Muscle of back (tissue), 11 donors: ENCODE data around the gene BET1L. TPM values are rescaled to one million over a fixed set of nuclear protein-coding genes. Genes with fewer than 3 reads are reported as not detected.
A peak's percentile ranks its signal among the peaks of the same experiment; 100 is the strongest.

Experiments
- DNase-seq, 3 donors: peaks; one replicate each; pipeline versions ENCODE4 v3.0.0 to v3.0.0-alpha.2; 2013
- polyA plus RNA-seq, 10 donors: library from polyadenylated mRNA; unstranded; fragments of 120-200 nt; gene quantifications; one replicate each; pipeline ENCODE4 v1.2.1, GENCODE V29; 2013; ENCODE audit not compliant: insufficient read length in 10 of 10

The BET1L gene
- polyA plus RNA-seq, 10 donors = 27.5 to 42.2 (median 34.8) TPM

DNA sequence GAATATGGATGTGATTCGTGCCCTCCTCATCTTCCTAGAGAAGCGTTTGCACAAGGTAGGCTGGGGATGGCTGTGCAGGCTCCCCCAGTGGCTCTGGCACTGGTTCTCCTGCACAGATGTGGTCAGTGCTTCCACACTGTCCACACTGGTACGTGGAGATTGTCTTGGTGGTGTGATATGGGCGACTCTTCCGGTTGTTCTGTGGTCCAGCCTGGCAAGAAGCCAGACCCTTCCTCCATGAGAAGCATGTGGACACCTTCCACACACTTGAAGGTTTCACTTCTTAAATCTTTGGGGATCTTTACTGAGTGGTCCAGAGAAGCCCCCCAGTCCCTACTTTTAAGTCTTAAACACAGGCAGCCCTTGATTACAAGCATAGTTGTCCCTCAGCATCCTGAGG is 4.1 kb upstream of the BET1L start:
- no peak for DNase-seq

DNA sequence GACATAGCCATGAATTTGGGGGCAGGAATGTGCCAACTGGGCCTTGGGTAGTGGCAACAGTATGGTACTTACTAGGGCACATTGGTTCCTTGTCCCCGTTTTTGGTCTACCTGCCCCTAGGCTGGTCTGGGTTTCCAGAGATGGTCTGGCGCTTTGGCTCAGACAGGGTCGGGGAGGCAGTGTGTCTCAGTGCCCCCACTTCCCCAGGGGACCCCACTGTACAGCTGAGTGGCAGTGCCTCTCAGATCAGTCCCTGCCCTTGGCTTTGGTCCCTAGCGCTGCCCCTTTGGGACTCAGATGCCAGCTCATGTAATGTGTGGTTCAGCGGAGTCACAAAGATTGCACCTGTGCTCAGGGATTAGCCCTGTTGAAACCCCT is 3.6 kb upstream of the BET1L start:
- no peak for DNase-seq

DNA sequence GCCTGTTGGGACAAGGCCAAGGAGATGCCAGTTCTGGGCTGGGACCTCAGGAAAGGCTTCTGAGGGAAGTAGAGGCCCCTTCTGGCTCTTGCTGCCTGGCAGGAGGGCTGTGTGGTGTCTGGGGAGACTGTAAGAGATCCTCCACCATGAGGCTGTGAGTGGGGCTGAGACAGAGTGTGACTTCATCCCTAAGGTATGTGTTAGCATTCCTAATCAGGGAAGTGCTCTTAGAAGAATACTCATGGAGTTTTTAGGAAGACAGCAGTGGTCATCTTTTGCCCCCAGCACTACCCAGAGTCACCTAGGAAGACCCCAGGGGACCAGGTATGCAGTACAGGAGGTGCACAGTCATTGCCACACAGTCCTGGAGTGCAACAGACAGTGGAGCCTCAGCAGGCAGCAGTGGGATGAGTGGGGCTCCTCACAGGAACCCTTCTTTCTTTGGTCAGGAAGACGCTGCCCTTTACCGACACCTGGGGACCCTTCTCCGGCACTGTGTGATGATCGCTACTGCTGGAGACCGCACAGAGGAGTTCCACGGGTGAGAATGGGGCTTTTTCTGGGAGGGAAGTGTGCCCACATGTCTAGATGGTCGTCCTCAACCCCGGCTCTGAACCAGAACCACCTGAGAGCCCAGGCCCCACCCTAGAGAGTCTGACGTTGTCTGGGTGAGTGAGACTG is 3.1 kb upstream of the BET1L start:
- peak in 2 of 3 donors; percentile 4 to 43 for DNase-seq

DNA sequence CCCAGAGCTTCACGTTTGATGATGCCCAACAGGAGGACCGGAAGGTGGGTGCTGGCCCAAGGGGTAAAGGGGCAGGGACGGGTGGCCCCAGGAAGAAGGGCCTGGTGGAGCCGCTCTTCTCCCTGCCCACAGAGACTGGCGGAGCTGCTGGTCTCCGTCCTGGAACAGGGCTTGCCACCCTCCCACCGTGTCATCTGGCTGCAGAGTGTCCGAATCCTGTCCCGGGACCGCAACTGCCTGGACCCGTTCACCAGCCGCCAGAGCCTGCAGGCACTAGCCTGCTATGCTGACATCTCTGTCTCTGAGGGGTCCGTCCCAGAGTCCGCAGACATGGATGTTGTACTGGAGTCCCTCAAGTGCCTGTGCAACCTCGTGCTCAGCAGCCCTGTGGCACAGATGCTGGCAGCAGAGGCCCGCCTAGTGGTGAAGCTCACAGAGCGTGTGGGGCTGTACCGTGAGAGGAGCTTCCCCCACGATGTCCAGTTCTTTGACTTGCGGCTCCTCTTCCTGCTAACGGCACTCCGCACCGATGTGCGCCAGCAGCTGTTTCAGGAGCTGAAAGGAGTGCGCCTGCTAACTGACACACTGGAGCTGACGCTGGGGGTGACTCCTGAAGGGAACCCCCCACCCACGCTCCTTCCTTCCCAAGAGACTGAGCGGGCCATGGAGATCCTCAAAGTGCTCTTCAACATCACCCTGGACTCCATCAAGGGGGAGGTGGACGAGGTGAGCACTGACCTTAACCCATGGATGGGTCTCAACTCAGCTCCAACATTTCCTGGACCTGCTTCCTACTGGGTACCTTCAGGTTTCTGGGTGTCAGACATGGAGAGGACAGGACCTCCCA is 2.3 kb upstream of the BET1L start:
- DNase-seq = peak in 1 of 3 donors; percentile 11

DNA sequence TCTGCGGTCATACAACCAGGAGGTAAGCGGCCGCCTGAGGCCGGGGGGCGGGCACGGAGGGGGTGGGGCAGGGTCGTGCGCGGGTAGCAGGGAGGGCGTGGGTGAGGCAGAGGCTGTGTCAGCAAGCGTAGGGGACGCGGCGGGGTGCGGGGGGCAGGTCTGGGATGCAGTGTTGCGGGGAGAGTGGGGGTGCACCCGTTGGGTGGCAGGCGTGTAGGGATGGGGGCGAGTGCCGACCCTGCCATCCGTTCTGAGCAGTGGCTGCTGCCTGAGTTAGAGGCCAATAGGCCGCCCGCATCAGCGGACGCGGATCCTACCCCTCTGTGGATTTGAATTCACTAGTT is 1.7 kb upstream of the BET1L start:
- no peak for DNase-seq

DNA sequence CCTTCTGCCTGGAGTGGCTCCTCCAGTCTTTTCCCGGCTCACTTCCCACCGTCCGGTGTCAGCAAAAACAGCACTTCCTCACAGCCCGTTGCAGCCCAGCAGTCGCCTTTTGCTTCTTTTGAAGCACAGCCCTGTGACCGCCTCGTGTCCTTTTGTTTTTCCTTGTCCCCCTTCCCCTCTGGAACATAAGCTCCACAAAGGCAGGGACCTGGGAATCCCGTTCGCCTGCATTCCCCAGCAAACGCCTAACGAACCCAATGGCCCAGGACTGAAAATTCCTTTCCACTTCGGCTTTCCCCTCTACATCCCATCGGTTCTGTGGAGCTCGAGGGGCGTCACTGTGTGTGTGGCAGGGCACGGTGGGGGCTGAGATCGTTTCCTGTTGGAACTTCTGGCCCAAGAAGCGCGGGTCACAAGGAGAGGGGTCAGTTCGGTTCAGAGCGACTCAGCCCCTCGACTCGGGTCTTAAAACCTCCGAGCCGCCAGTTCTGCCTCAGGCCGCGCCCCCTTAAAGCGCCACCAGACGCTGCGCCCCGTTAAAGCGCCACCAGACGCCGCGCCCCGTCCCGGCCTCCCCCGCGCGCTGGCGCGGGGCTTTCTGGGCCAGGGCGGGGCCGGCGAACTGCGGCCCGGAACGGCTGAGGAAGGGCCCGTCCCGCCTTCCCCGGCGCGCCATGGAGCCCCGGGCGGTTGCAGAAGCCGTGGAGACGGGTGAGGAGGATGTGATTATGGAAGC is 1.1 kb upstream of the BET1L start:
- DNase-seq = peak; percentile 73 to 94 (median 90)

DNA sequence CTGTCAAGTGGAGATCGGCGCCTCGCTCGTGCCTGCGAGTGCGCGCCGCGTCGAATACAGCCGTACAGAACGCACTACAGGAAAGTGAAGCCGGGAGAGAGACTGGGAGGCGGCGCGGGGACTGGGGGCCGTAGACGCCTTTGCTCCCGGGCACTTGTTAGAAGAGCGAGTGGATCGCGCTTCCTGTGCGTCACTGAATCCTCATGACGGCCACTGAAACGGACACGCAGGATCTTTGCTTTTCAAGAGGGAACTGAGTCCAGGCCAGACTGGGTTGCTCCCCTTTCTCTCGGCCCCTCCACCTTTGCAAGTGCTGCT is 623 bp upstream of the BET1L start:
- peak in 1 of 3 donors; percentile 32 for DNase-seq

DNA sequence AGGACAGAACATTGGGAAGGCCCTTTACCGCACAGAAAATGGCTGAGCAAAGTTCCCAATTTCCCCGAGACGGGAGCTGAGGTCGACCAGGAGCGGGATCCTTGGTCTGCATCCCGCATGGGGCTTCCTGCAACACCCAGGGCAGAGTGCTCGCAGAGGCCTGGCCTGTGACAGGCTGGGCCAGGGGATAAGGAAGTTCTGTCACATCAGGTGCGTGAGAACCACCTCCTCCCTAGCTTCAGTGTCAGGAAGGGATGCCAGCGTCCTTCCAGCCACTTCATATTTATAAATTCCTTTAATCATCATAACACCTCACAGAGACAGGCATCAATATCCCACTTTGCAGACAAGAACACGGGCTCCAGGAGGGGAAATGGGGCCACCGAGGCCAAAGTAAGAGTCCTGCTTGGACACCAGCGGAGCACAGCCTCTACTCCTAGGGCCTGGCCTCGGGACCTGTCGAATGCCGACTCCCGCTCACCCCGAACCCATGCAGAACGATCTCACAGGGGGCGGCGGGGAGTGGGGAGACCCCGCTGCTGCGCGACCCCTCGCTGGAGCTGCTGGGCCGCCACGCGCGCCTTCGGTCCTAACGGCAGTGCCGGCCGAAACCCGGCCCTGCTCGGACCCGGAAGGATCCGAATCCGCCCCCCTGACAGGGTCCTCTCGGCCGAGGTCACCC is 532 bp downstream of the BET1L start:
- no peak for DNase-seq

DNA sequence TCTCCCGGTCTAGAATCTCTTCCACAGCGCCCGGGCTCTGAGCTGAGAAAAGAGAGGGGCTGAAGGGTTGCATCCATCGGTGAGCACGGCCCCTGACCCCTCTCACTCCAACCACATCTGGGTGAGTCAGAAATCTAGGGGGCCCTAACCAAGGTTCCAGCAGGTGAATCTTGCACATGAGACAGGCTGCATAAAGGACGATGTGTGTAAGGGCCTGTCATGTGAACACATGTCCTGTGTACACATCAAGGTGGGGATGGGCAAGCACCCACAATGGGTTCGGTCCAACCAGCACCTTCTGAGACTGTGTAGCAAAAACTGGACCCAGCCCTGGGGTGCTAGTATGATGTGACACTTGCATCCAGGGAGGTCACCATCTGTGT is 1.2 kb downstream of the BET1L start:
- DNase-seq = no peak

DNA sequence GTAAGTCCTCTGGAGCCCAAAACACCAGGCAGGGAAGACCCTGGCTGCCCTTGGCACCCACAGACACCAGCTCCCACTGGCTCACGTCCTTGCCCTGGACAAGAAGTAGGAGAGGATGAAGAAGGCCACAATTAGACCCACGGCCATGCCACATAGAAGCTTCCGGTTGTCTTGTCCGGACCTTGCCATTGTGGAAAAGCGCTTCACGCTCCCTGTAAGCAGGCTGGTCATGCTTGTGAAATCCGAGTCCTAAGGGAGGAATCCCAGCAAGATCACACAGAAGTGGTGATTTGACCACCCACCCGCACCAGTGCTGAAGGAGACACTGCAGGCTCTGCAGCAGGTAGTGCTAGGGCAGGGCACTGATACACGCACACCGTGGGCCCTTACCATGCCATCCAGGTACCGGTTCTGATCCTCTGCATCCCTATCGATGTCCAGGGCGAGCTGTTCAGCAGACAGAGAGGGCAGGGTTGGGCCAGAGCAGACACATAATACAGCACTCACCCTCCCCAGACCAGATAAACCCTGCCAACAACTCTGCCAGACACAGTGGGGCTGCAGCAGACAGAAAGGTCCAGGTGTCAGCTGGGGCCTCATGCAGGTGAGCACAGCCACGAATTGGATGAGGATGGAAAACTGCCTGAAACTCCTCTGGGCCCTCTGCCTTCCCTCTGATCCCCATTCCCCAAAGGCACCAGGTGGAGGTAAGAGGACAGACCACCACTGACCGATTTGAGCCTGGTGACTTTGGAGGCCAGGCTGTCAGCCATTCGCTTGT is 1.8 kb downstream of the BET1L start:
- DNase-seq = no peak

DNA sequence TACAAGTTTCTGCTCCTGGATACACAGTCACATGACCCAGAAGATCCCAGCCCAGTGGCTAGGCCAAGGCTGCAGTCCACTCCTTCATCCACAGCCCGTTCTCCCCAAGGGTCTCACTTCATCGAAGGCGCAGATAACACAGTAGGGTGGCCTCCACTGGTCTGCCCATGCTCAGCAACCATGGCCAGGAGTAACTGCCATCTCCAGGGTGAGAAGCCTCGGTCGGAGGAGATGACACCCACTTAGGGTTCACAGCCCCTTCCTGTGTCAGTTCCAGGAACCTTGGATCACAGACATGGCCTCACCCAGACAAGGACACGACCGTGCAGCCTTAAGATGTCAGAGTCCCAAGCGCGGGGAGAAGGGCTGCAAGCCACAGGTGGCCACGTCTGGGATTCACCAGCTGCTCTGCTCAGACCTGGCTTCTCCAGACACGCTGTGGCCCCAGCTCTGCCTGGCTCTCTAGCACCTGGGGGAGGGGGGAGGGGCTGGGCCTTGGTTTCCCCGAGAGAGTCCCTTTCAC is 2.6 kb downstream of the BET1L start:
- no peak for DNase-seq

DNA sequence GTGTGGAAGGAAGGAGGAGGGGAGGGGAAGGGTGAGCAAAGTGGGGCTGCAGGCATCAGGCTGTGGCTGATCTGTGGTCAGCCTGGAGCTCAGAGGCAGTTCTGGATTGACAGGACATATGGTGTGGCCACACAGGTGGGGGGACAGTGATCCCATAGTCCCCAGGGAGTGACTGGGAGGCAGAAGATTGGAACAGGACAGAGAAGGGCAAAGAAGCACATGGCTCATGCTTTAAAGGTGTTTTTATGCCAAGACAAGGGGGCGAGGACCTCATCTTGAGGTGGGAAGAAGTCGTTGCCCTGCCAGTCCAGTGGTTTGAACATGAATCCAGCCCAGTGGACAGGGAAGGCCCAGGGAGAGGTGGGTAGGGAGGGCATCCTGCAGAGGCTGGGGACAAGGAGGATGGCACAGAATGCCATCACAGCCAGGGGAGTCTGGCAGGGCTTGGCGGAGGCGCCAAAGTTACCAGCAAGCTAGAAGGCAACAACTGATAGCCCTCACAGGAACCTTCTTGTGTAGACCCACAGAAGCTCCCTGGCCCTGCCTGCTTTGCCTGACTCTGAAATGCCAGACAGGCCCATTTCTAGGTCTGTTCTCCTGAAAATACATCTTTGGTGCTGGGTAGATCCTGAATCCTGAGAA is 3.1 kb downstream of the BET1L start:
- no peak for DNase-seq

DNA sequence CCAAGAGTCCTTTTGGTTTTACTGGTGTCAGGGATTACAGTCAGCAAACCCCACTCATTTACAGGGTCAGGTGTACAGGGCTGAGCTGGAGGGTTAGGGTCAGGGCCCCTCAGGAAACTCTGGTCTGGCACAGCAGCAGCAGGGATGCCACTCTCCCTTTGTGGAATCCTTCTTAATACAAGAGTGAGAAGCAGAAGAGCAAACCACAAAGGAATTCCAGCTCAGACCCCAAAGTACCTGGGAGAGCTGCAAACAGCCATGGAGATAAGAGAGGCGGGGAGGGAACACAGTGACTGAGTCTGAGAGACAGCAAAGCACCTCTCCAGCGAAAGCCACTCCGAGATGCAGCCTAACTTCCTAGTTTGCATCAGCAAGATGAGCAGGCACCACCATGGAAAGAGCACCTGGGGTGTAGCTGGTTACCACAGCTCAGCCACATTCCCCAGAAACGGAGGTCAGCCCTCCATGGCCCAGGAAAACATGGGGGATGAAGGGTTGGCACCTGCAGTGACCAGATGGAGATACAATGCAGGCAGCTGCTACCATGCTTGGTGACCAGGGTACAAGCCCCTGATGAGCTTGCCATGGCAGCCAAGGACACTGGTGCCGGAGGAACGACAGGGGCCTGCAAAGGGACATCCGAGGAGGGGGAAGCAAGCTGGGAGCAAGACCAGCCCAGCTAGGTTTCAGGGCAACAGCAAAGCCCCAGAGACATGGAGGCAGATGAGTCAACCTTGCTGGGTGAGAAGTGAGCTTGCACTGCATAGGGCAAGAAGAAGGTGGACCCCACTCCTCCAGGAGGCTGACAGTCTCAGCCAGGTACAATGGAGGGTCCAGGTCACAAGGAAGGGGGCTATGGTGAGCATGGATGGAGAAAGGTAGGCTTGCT is 3.9 kb downstream of the BET1L start:
- DNase-seq = no peak

DNA sequence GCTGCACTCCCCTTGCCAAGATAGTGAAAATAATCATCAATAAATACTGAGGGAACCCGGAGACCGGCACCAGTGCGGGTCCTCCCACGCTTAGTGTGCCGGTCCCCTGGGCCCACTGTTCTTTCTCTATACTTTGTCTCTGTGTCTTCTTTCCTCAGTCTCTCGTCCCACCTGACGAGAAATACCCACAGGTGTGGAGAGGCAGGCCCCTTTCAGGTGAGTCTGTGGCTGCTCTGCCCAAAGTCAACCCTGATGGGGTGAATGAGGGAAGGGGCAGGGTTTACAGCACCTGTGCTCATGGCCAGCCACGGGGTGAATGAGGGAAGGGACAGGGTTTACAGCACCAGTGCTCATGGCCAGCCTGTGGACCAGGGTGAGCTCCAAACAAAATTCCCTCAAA is 4.7 kb downstream of the BET1L start:
- no peak for DNase-seq

DNA sequence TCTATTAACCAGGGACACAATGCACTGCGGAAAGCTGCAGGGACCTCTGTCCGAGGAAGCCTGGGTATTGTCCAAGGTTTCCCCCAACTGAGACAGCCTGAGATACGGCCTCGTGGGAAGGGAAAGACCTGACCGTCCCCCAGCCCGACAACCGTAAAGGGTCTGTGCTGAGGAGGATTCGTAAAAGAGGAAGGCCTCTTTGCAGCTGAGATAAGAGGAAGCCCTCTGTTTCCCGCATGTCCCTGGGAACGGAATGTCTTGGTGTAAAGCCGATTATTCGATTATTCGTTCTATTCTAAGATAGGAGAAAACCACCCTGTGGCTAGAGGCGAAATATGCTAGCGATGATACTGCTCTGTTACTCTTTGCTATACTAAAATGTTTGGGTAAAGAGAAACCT is 5.2 kb downstream of the BET1L start:
- no peak for DNase-seq

DNA sequence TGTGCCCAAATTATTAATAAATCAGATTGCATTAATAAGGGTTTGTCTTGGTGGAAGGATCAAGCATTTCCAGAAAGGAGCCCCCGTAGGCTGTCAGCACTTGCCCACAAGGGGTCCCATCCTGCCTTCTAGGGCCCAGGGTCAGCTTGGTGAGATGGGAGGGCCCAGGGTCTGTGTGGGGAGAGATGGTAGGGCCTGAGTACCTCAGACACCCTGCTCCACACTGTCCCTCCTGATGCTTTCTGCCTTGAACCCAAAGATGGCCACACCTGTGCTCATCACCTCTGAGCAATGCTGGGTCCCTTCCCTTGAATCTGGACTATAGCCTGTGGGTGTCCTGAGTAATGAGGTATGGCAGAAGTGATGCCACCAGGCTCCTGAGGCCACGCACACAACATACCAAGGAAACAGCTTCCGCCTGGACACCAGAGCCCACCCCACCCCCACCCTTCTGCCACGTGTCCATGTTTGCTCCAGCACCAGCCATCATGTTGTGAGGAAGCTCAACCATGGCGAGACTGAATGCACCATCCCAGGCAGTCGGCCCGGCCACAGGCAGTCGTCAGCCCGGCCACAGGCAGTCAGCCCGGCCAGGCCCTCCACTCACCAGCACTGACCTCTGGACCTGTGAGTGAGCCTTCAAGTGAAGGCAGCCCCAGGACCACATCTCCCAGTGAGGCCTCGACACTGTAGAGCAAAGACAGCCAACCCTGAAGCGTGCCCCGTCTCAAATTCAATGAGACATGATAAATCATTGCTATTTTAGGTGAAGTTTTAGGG is 6.8 kb downstream of the BET1L start:
- peak in 1 of 3 donors; percentile 3 for DNase-seq

DNA sequence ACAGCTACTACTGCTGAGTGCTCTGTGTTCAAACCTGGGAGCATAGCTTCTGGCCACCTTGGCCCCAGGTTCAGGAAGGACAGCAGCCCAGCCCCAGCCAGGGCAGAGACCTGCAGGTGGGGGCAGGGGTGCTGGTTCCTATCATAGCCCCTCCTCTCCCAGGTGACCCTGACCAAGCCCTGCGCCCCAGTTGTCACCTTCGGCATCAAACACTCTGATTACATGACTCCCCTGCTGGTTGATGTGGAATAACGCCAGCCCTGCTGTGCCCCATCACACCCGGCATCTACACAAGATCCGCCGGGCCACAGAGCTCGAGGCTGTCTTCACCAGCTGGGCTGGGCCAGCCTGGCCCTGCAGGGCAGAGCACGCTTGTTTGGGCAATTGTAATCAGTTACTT is 7.4 kb downstream of the BET1L start:
- DNase-seq = peak in 1 of 3 donors; percentile 6

DNA sequence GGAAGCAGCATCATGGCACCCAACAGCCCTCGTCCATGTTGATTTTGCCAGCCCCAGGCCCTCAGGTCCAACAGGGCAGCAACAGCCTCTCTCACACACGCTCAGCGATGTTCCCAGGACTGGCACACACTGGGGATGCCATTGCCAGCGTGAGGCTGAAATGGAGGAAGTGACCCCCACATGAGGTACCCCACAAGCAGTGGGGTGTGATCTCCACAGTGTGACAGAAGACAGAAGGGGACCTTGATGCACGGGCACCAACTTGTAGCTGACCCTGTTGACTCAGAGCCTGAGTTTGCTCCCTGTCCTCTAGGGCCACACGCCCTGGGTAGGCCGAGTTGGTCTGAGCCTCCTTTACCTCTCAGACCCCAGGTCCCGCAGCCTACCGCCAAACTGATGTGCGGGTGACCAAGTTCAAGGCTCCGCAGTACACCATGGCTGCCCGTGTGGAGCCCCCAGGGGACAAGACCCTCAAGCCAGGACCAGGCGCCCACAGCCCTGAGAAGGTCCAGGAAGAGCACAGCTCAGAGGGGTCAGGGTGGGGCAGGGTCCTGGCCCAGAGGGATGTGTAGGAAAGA is 8.1 kb downstream of the BET1L start:
- peak in 1 of 3 donors; percentile 7 for DNase-seq
